ENCODE measurements around the gene AATK. TPM values are rescaled to one million over a fixed set of nuclear protein-coding genes. Genes with fewer than 3 reads are reported as not detected.

Gene AATK
- total and polyA plus RNA-seq, 2 of the 4 experiments (the other 2 are of a cell fraction) = under 0.01 to 0.21 TPM

GRCh38 chr17:81084680-81085419 lies 81.2 kb downstream of the AATK start:
- no peaks in the 10 kb centered on the region; the same call in 1 of the 2 replicates for H4K20me1 ChIP-seq (ENCODE audit: insufficient read depth, low read length)
- no peak overlapping the region for H2AK9ac ChIP-seq (replicated peaks; ENCODE audit: low read depth, low read length, poor library complexity)
- H3K27ac ChIP-seq (ENCODE audit: insufficient read depth, low read length) = no peak overlapping the region
- no peak overlapping the region for H3K18ac ChIP-seq (ENCODE audit: low read depth, low read length)
- no peaks in the 10 kb centered on the region for H3K9me3 ChIP-seq (ENCODE audit: control insufficient read depth, insufficient read depth, low read length)
- H2BK120ac ChIP-seq (ENCODE audit: low read depth, low read length) = no peak overlapping the region
- H3K27me3 ChIP-seq (ENCODE audit: control insufficient read depth, insufficient read depth, low read length) = no peaks in the 10 kb centered on the region
- H2BK20ac ChIP-seq (ENCODE audit: low read depth, low read length) = no peak overlapping the region
- in situ Hi-C loops (cut with MboI; ENCODE audit: low sequenced_read_pairs) = no loop called here
- H3K4ac ChIP-seq (ENCODE audit: low read depth, low read length) = no peak overlapping the region
- H4K8ac ChIP-seq (ENCODE audit: low read depth in 2 of 2, low read length in 2 of 2) = no peak overlapping the region
- H2AFZ ChIP-seq (replicated peaks; ENCODE audit: low read length, poor library complexity) = no peak overlapping the region
- H3K4me3 ChIP-seq (ENCODE audit: insufficient read depth, low read depth, low read length) = no peak overlapping the region
- ATAC-seq (ENCODE audit: low read depth) = no peak
- no peak overlapping the region for H3K56ac ChIP-seq (ENCODE audit: extremely low read depth, insufficient read depth, low read length)
- no peak overlapping the region for H4K91ac ChIP-seq (ENCODE audit: insufficient read depth, low read depth, low read length)
- 79% methylated on average over 12 of the region's 26 CpGs; no CpG with 5 or more reads in 1 of the 2 experiments for WGBS, 2 experiments (ENCODE audit: extremely low coverage in 2 of 2, insufficient read length in 1 of 2)
- CTCF ChIA-PET = no interaction called here
- H3K4me1 ChIP-seq (ENCODE audit: control insufficient read depth, insufficient read depth, low read length) = no peaks in the 10 kb centered on the region
- H3K9ac ChIP-seq (ENCODE audit: low read depth, low read length) = no peak overlapping the region
- 0 out of 4 replicates have a peak, but pooled peaks cover 0 to 3% of the 10 kb centered on the region in 2 experiments for H3K79me1 ChIP-seq (ENCODE audit: low read depth in 1 of 2, low read length in 2 of 2)
- H3K4me2 ChIP-seq (ENCODE audit: low read depth, low read length) = no peak overlapping the region
- intact Hi-C loops (cut with micrococcal nuclease) = no loop called here
- H2BK15ac ChIP-seq (ENCODE audit: low read depth, low read length) = no peak overlapping the region
- H3K14ac ChIP-seq (replicated peaks; ENCODE audit: low read depth, low read length) = no peak overlapping the region
- H3K9me1 ChIP-seq (ENCODE audit: insufficient read depth, low read length) = no peaks in the 10 kb centered on the region
- H2BK5ac ChIP-seq (ENCODE audit: low read depth, low read length, poor library complexity, severe bottlenecking) = no peak overlapping the region
- no peak for DNase-seq
- no peak overlapping the region for H2AK5ac ChIP-seq (ENCODE audit: low read depth, low read length)
- TF ChIP-seq CTCF (conservative IDR thresholded peaks at IDR 0.05; ENCODE audit: low read depth, low read length) = no peak
- TF ChIP-seq MXI1 (IDR thresholded peaks at IDR 0.05; ENCODE audit: borderline replicate concordance, low read depth, low read length) = no peak
- no peak for TF ChIP-seq CEBPB (IDR thresholded peaks at IDR 0.05; ENCODE audit: low read depth, low read length)
- no peak for TF ChIP-seq USF2 (IDR thresholded peaks at IDR 0.05; ENCODE audit: low read depth, low read length)
- no peak for TF ChIP-seq MAFK (IDR thresholded peaks at IDR 0.05; ENCODE audit: low read depth, low read length)
- no peak for TF ChIP-seq NFE2L2 (IDR thresholded peaks at IDR 0.05; ENCODE audit: low read depth, low read length)
- TF ChIP-seq SMC3 (IDR thresholded peaks at IDR 0.05; ENCODE audit: low read depth, low read length) = no peak
- no peak for TF ChIP-seq RFX5 (IDR thresholded peaks at IDR 0.05; ENCODE audit: low read depth, low read length)
- peaks cover 15% of the 10 kb centered on the region; the same call in 1 of the 2 replicates for H3K36me3 ChIP-seq (ENCODE audit: control insufficient read depth, insufficient read depth, low read length)
- dilution Hi-C loops (cut with HindIII; ENCODE audit: low sequenced_read_pairs, unreplicated experiment) = no loop called here
- no peak overlapping the region for H3K23ac ChIP-seq (ENCODE audit: low read depth, low read length)
- no TSS peak for BruUV-seq (replicated peaks)
- POLR2A ChIA-PET (ENCODE audit: unreplicated experiment) = no interaction called here
- H4K5ac ChIP-seq (ENCODE audit: low read depth, low read length) = no peak overlapping the region

All from IMR-90 (cell line).